ENCODE results near the gene ERICH3. TPM values are rescaled to one million over a fixed set of nuclear protein-coding genes. Genes with fewer than 3 reads are reported as not detected.
"Not testable (repeated sequence)": the region's sequence is repeated elsewhere in the genome, so short reads cannot be mapped to it uniquely, and the experiment has no call there.

The ERICH3 gene
- total RNA-seq, 1 donor from 2014 or later: 8.1 TPM

- no peak for DNase-seq
- no peak for TF ChIP-seq CTCF (IDR thresholded peaks at IDR 0.05)
- Histone ChIP-seq H3K9me3 (no peaks in the 10 kb centered on the region), H3K27ac (no peak overlapping the region), H3K27me3 (ENCODE audit: low read depth) (peaks cover 2% of the 10 kb centered on the region), H3K4me3 (no peak overlapping the region), H3K4me1 (no peaks in the 10 kb centered on the region), H3K36me3 (no peaks in the 10 kb centered on the region)
- no peak for ATAC-seq
- intact Hi-C loops (cut with DNase I): no loop called here
These were observed 6.2 kb upstream of the ERICH3 start for GRCh38 chr1:74679811-74680210.

GRCh38 chr1:74677926-74678325, 4.3 kb upstream of the ERICH3 start:
- Histone ChIP-seq H3K27me3 (ENCODE audit: low read depth) (peaks cover 16% of the 10 kb centered on the region), H3K27ac (no peak overlapping the region), H3K4me3 (no peak overlapping the region), H3K9me3 (no peaks in the 10 kb centered on the region), H3K36me3 (no peaks in the 10 kb centered on the region), H3K4me1 (peaks cover 7% of the 10 kb centered on the region)
- DNase-seq (no peak), ATAC-seq (no peak)
- intact Hi-C loops (cut with DNase I): no loop called here
- no peak for TF ChIP-seq CTCF (IDR thresholded peaks at IDR 0.05)

GRCh38 chr1:74674278-74675048, 871 bp upstream of the ERICH3 start:
- H3K27ac ChIP-seq: no peak overlapping the region
- intact Hi-C loops (cut with DNase I): no loop called here
- no peak overlapping the region for H3K4me3 ChIP-seq
- no peak for TF ChIP-seq CTCF (IDR thresholded peaks at IDR 0.05)
- peaks cover 16% of the 10 kb centered on the region for H3K27me3 ChIP-seq (ENCODE audit: low read depth)
- no peak for DNase-seq
- no peaks in the 10 kb centered on the region for H3K36me3 ChIP-seq
- ATAC-seq: no peak
- peaks cover 7% of the 10 kb centered on the region for H3K4me1 ChIP-seq
- no peaks in the 10 kb centered on the region for H3K9me3 ChIP-seq

GRCh38 chr1:74670866-74671265, 2.7 kb downstream of the ERICH3 start:
- H3K9me3 ChIP-seq; H3K4me1 ChIP-seq; H3K36me3 ChIP-seq; intact Hi-C loops (cut with DNase I); H3K27ac ChIP-seq; DNase-seq; H3K4me3 ChIP-seq; ATAC-seq: not testable (repeated sequence)
- peaks cover 16% of the 10 kb centered on the region for H3K27me3 ChIP-seq (ENCODE audit: low read depth)

- Histone ChIP-seq H3K4me3 (no peak overlapping the region), H3K27me3 (ENCODE audit: low read depth) (no peaks in the 10 kb centered on the region), H3K27ac (no peak overlapping the region), H3K36me3 (no peaks in the 10 kb centered on the region), H3K4me1 (no peaks in the 10 kb centered on the region), H3K9me3 (no peaks in the 10 kb centered on the region)
- DNase-seq (no peak), ATAC-seq (no peak)
- intact Hi-C loops (cut with DNase I): no loop called here
- no peak for TF ChIP-seq CTCF (IDR thresholded peaks at IDR 0.05)
These were observed 18.9 kb downstream of the ERICH3 start for GRCh38 chr1:74654708-74655107.

- TF ChIP-seq CTCF (IDR thresholded peaks at IDR 0.05): no peak
- intact Hi-C loops (cut with DNase I): no loop called here
These were observed 20.9 kb downstream of the ERICH3 start for GRCh38 chr1:74652711-74653139.

More at GRCh38 chr1:74652711-74653139, 20.9 kb downstream of the ERICH3 start:
- H3K4me1 ChIP-seq: no peaks in the 10 kb centered on the region
- ATAC-seq (no peak), DNase-seq (no peak)
- no peak overlapping the region for H3K4me3 ChIP-seq
- H3K9me3 ChIP-seq: no peaks in the 10 kb centered on the region
- no peak overlapping the region for H3K27ac ChIP-seq
- no peaks in the 10 kb centered on the region for H3K36me3 ChIP-seq
- H3K27me3 ChIP-seq (ENCODE audit: low read depth): no peaks in the 10 kb centered on the region
